ENCODE measurements around the gene EXD2.
"Not testable (repeated sequence)": the region's sequence is repeated elsewhere in the genome, so short reads cannot be mapped to it uniquely, and the experiment has no call there.

The EXD2 gene

DNA sequence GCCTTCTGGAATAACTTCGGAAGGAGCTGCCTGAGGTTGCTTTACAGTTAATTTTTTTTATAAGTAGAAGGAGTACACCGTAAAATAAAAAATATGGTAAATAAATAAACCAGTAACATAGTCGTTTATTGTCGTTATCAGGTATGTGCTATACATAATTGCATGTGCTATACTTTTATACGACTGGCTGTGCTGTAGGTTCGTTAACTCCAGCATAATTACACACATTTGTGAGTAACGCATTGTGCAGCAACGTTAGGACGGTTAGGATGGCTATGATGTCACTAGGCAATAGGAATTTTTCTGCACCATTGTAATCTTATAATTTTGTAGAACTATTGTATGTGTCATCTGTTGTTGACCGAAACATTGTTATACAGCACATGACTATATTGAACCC lies 8.5 kb downstream of the EXD2 start:
- DNase-seq (ENCODE audit: low spot score), result no peak

DNA sequence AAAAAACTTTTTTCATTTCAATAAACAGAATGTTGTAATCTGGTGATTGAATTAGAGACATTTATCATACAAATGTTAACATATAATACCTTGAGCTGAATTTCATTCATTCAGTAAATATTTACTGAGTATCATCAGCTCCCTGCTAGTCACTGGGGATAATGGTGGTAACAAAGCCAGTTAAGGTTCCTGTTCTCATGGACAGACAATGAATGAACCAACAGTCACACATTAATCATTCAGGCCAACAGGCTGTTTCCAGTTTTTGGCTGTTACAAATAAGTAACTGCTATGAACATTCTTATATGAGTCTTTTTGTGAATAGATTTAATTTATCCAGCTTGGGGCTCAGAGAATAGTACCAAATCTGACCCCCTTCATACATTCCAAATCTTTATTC lies 13.5 kb downstream of the EXD2 start:
- DNase-seq (ENCODE audit: low spot score), result peak; percentile 54

DNA sequence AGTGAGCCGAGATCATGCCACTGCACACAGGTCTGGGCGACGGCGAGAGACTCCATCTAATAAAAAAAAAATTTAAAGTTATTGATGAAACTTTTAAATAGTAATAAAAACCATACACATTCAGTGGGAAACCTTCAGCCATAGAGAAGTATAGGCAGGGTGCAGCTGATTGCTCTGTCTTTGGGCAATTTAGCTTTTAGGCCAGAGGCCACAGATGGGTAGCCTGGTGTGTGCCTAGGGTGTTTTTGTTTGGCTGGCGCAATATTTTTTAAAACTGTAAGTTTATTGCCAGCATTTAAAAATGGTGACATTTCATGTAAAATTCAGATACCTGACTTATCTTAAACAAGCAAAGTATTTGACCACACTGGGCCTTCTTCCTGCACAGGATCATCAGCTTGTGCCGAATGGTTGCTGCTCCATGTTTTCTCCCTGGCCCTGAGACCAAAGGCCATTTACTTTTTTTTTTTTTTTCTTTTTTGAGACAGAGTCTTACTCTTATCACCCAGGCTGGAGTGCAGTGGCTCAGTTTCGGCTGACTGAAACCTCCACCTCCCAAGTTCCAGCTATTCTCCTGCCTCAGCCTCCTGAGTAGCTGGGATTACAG lies 16.2 kb downstream of the EXD2 start:
- DNase-seq (ENCODE audit: low spot score), result no peak

DNA sequence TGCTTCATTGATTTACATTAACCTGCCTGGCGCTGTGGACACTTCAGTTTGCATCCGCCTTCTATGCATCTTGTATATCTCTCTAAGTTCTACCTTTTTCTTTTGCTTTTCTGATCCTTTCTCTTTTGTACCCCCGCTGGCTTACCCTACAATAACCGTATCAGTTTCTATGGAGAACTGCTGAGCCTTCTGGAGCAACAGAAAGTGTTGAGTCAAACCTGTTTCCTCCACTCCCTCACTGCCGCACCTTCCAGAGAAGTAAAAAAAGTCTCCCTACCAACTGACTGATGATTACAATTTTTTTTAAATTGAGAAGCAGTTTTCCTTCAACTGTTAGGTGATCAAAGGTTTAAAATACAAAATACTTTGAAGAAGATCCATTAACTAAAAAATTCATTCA lies 17.4 kb downstream of the EXD2 start:
- no peak for DNase-seq (ENCODE audit: low spot score)

DNA sequence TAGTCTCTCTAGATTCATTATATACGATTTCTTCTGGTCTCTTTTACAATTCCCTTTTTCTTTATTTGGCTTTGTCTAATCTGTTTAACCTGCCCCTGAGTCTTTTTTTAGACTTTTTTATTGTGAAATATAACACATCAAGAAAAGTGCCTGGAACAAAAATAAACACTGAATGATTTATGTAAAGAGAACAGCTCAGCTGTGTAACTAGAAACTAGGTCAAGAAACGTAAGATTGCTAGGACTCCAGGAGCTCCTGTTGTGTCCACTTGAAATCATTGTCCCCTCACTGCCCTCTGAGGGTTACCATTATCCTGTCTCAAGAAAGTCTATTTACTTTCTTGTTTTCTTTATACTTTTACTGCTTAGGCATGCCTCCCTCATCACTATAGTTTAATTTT lies 23.1 kb downstream of the EXD2 start:
- no peak for DNase-seq (ENCODE audit: low spot score)

DNA sequence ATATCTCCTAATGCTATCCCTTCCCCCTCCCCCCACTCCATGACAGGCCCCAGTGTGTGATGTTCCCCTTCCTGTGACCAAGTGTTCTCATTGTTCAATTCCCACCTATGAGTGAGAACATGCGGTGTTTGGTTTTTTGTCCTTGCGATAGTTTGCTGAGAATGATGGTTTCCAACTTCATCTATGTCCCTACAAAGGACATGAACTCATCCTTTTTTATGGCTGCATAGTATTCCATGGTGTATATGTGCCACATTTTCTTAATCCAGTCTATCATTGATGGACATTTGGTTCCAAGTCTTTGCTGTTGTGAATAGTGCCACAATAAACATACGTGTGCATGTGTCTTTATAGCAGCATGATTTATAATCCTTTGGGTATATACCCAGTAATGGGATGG lies 26.4 kb downstream of the EXD2 start:
- not testable (repeated sequence) for DNase-seq (ENCODE audit: low spot score)

DNA sequence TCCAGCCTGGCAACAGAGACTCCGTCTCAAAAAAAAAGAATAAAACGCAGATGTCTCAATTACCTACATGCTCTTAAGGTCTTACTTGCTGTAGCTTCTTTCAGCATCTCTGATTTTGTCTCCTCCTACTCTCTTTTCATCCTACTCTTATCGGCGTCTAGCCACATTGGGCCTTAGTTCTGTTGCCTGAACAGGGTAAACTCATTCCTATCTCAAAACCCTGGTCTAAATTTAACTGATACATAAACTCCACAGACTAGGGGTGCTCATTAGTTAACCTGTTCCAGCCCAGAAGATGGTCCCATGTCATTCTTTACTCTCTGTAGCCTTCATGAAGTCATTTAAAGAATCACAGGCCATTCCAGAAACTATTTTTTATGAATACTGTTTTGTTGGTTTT lies 33.6 kb downstream of the EXD2 start:
- DNase-seq (ENCODE audit: low spot score), result no peak

DNA sequence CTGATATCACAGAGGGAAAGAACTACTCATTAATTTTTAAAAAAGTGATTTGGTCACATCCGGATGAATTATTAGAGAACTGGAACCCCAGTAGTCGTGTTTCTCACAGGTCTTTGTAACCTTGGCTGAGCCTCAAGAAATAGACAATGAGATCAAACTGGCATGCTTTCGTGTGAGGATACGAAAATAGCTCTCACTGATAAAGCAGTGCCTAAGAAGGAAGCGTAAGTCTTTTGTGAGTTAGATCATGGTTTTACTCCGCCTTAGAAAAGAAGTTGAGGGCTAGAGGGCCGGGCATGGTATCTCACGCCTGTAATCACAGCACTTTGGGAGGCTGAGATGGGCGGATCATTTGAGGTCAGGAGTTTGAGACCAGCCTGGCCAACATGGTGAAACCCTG lies 34.9 kb downstream of the EXD2 start:
- DNase-seq (ENCODE audit: low spot score), result no peak

DNA sequence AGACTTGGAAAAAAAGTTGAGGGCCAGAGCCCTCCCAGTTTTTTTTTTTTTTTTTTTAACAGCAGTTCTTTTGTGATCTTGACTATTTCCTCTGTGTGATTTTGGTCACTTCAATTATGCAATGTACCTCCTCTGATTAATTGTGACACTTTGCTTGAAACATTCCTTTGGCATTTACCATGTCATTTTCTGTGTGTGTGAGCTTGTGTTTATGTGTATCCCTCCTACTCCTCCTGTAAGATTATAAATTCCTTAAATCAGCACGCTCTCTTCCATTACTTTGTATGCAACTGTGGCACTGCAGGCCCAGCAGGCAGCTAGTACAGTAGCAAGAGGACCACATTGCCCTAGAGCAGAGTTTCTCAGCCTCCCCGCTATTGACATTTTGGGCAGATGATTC lies 35.4 kb downstream of the EXD2 start:
- no peak for DNase-seq (ENCODE audit: low spot score)

DNA sequence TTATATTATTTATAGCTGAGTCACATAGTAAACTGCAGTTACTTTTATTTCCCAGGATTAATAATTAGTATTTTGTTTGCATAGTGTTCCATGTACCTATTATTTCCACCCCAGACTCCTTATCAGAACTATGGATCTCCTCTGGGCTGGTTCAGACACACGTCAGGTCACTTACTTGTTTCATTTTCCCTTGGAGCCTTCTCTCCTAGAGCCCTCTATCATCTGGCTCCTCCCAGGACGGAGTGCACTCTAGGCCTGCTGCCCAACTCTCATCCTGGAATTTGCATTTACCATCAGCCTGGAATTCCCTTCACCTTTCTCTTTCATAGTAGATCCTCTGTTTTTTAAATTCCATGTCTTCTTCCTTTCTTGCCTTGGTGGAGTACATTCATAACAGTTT lies 40.2 kb downstream of the EXD2 start:
- DNase-seq (ENCODE audit: low spot score), result no peak

DNA sequence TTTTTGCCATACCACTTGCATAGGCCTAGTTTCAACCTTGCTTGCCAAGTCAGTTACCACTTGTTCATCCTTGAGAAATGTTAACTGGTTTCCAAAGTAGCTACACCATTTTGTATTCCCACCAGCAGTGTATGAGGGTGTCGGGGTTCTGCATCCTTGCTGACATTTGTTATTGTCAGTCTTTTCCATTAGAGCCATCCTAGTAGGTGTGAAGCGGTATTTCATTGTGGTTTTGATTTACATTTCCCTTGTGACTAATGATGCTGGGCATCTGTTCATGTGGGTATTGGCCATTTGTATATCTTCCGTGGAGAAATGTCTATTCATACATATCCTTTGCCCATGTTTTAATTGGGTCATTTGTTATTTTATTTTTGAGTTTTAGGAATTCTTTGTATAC lies 41.1 kb downstream of the EXD2 start:
- DNase-seq (ENCODE audit: low spot score), result no peak

DNA sequence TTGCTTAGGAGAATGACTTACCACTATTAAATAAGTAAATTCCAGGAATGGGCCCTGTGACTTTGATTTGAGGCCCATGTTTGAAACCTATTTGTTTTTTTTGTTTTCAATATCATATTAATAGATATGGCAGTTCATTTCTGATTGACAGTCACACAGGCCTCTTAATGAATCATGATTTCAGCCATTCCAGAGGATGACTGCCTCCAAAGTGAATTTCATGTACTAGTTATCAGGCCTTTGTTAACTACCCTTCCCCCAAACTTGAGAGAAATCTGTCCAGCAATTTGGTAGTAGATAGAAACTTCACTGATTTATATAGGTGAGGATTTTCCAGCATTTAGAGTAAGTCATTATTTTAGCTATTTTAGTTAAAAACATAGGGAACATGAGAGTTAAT lies 42.8 kb downstream of the EXD2 start:
- peak; percentile 17 for DNase-seq (ENCODE audit: low spot score)

DNA sequence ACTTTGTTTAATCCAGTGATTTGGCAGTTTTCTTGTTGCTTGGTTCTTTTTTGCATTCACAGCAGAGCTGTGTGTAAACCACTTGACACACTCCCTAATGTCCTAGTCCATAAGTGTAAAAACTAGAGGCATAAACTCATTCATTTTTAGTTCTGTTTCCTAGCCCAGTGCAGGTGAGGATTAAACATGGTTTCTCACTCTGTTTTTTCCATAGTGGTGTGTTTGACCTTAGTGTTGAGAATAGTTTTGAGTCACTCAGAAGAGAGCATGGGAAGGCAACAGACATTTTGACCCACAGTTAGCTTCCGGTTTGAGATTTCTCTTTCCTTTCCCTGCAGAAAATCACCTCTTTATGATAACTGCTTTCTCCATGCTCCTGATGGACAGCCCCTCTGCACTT lies 44.4 kb downstream of the EXD2 start:
- no peak for DNase-seq (ENCODE audit: low spot score)

DNA sequence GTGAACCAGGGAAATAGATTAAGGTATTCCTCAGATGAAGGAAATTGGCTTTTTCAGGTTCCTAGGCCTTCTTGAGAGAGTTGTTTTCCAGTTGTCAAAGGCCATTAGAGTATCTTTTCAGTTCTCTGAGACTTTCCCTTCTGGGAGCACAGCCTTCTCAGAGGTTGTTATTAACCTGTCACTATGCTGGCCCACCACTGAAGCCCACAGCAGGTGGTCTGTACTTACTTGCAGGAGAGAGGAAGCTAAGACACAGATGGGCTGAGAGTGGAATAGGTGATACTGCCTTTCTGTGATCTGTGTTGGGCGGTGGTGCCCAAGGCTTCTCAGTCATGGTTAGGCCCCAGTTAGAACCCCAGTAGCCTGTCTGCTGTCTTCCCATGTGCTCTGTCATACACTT lies 45.8 kb downstream of the EXD2 start:
- no peak for DNase-seq (ENCODE audit: low spot score)

DNA sequence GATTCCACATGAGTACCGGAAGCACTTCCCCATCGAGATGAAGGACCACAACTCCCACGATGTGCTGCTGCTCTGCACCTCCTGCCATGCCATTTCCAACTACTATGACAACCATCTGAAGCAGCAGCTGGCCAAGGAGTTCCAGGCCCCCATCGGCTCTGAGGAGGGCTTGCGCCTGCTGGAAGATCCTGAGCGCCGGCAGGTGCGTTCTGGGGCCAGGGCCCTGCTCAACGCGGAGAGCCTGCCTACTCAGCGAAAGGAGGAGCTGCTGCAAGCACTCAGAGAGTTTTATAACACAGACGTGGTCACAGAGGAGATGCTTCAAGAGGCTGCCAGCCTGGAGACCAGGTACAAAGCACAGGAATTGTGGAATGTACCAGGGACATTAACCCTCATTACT lies 46.3 kb downstream of the EXD2 start:
- DNase-seq (ENCODE audit: low spot score), result no peak

DNA sequence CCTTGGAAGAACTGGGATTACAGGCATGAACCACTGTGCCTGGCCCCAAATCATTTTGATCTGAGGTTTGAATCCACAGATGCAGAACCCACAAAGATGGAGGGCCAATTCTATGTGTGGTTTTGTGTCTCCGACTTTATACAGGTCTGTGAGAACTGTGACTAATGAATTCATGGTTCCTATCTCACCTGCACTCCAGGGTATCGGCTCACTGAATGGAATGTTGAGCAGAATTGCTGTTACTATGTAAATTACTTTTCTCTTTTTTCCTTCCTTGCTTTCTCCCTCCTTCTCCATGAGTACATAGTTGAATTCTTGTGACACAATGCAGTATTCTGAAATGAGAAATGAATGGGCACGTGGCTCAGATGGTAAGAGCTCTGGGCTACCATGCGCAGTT lies 47.6 kb downstream of the EXD2 start:
- DNase-seq (ENCODE audit: low spot score), result no peak

DNA sequence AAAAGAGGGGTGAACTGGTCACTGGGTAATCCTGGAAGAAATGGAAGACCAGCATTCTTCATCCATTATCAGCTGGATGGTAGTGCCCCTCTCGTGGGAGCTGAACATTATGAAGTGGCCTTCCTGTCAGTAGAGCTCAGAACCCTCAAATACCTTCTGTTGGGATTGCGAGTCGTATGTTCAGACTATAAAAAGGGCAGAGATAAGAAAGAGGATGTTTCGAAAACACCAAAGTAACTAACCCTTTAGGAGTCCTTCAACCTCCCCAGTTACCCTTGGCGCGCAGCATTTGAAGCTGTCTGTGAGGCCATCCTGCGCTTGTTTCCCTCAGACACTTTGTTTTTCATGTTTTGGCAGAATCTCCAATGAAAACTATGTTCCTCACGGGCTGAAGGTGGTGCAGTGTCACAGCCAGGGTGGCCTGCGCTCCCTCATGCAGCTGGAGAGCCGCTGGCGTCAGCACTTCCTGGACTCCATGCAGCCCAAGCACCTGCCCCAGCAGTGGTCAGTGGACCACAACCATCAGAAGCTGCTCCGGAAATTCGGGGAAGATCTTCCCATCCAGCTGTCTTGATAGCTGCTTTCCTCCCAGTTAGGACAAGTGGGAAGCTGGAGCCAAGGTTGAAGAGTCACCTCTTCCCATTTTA lies 49.4 kb downstream of the EXD2 start:
- DNase-seq (ENCODE audit: low spot score), result no peak

DNA sequence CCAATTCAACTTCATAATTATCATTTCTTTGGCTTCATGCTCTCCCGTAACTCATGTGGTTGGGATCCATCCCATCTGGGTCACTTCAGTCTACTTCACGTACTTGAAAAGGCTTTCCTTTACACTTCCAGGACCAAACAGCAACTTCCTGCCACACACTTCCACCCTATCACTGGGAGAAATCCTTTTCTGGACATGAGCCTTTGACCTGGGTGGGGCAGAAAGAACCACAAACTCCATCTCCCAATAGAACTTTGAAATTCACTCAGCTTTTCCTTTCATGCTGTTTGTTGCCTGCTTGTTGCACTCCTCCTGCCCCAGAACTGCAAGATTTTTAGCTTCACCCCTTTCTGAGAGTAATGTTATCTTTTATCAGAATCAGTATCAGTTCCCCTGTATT lies 50.3 kb downstream of the EXD2 start:
- DNase-seq (ENCODE audit: low spot score), result no peak

DNA sequence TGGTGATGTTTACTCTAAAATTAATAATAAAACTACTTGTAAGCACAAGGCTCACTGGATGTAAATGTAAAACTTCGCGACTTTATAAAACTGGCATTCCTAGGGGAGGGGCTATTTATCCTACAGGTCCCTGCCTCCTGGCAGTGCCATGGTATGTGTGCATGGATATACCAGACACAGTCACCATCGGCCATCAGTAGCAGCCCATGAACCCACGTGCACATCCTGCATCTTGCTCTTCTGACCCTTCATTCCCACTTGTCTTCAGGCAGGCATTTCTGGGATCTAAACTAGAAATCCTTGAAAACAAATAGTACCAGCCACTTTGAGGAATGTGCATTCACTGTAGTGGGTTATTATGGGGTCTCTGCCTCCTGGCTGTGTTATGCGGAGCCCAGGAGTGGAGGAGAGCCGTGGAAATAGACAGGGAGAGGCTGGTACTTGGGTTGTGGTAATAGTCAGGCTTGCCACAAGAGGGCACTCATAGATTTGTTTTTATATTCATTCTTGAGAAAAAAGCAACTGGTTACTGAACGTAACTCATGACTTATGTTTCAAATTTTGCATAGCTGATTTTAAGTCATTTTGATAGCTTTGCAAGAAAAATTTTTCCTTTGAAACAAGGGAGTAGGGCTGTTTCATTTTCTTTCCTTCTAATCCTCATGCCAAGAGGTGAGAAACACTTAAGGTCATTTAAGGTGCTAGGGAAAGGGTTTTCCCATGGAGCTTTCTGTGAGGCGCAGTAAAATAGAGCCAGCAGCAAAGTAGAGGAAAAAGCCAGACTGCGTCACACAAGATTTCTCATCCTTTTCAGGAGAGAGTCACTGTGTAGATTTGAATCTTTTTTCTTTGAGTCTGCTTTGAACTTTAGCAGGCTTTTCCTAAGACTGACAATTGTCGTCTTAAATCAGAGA lies 51.3 kb downstream of the EXD2 start:
- peak; percentile 69 for DNase-seq (ENCODE audit: low spot score)

DNA sequence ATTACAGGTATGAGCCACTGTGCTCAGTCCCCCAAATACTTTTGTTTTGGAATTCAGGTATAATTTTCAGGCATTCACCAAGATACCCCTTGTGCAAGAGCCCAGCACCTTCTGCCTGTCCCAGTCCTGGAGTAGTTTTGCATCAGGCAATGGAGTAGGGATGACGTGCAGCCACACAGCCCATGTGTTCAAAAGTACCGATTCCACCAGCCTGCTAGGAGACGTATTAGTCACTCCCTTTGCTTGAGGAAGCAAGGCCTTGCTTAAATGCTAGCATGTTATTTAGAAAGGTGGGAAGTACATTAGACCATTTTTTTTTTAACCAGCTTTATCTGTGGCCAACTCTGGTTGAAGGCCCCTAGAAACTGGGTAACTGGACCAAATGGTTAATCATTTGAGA lies 53.6 kb downstream of the EXD2 start:
- peak; percentile 48 for DNase-seq (ENCODE audit: low spot score)

DNA sequence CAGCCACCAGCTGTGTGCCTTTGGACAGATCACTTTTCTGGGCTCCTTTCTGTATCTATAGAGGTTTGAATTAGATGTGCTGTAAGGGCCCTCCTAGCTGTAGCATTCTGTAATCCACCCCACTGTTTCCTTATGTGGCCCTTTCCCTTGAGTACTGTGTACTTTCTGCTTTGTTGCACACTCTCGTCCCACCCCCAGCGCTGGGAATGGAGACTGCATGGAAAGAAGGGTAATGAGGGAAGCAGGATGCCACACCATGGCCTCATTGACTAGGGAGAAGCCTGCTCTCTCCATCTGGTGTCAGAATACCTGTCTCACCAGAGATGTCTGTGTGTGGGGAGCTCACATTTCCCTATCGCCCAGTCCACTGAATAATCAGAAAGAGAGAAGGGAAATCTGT lies 55.0 kb downstream of the EXD2 start:
- no peak for DNase-seq (ENCODE audit: low spot score)

DNA sequence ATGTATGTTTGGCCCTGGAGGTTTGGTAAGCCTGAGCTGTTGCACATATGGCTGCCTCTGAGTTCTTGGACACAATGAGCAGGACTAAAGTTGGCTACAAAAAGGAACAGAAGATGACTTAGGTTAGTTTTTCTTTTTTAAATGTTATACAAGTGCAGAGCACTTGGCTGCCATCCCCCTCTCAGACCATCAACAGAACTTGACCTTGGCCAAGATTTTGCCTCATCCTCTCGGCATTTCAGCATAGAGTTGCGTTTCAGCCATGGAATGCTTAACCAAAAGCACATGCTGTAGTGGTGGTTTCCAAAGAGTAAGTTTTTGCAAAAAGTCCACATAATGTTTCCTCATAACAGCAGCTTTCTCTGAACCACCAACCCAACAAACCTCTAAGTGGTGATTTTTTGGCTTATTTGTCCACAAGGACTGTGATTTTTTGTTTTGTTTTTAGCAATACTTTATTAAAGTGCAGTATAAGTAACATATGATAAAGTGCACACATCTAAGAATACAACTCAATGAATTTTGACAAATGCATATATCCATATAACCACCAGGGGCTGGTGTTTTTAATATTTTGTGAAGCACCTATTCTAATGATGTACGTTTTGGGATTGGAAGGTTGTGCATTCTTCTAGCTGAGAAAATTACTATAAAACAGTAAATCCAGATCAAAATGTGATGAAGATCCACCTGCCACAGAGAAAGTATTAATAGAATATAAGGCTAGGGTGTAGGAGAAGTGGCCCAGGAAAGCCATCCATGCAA lies 56.6 kb downstream of the EXD2 start:
- no peak for DNase-seq (ENCODE audit: low spot score)

DNA sequence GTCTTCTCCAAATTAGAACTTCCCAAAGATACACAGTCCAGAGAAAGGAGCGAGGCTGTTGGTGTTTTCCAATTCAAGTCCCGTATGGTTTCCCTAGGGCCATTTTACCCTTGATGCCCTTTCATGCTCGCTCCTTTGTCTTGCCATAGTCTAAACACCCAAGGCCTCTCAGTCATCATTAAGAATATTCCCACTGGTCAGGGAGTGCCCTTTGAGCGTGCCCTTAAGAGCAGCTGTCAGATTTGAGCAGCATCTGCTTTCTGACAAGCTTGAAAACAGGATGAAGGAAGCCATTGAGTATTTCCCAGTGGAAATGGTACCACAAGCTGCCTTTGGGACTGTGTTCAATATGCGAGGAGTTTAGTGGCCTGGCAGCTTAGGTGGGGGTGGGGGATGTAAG lies 58.3 kb downstream of the EXD2 start:
- no peak for DNase-seq (ENCODE audit: low spot score)
